Suprapubic skin (tissue), 4 donors: ENCODE results near the gene TAP2. TPM values are rescaled to one million over a fixed set of nuclear protein-coding genes. Genes with fewer than 3 reads are reported as not detected.

Experiments used
- DNase-seq, 2 donors: peaks; one replicate each; pipeline ENCODE4 v3.0.0-alpha.2; 2019; ENCODE audit warnings: low spot score in 2 of 2
- H3K27ac ChIP-seq: fragments of 200-600 bp; sonication (generic); one replicate; pipeline ENCODE4 v1.5.1; 2019
- H3K27me3 ChIP-seq: fragments of 200-600 bp; sonication (generic); one replicate; pipeline ENCODE4 v1.5.1; 2019
- H3K36me3 ChIP-seq: fragments of 200-600 bp; sonication (generic); one replicate; pipeline ENCODE4 v1.5.1; 2019
- H3K4me1 ChIP-seq: fragments of 200-600 bp; sonication (generic); one replicate; pipeline ENCODE4 v1.5.1; 2019
- H3K4me3 ChIP-seq: fragments of 200-600 bp; sonication (generic); one replicate; pipeline ENCODE4 v1.5.1; 2019; ENCODE audit warnings: mild to moderate bottlenecking
- H3K9me3 ChIP-seq: fragments of 200-600 bp; sonication (generic); one replicate; pipeline ENCODE4 v1.5.1; 2019
- CTCF ChIP-seq, 2 donors: fragments of 200-600 bp in 1 of 2; fragments of 450-650 bp in 1 of 2; sonication (generic) in 1 of 2; IDR thresholded peaks; one replicate each; pipeline ENCODE4 v1.5.1; 2016 to 2019; ENCODE audit warnings: antibody characterized with exemption in 2 of 2, mild to moderate bottlenecking in 1 of 2, moderate library complexity in 1 of 2
- EP300 ChIP-seq: sonication (generic); formaldehyde crosslinking; IDR thresholded peaks from one replicate; pipeline ENCODE4 v1.6.1; 2017; ENCODE audit warnings: antibody characterized with exemption
- POLR2A ChIP-seq, 2 donors: fragments of 450-650 bp; IDR thresholded peaks; one replicate each; pipeline ENCODE4 v1.6.1; 2017; ENCODE audit warnings: antibody characterized with exemption in 2 of 2, mild to moderate bottlenecking in 2 of 2, moderate library complexity in 2 of 2
- POLR2AphosphoS5 ChIP-seq, 3 donors: sonication (generic); formaldehyde crosslinking; IDR thresholded peaks; one replicate each; pipeline ENCODE4 v1.6.1; 2017; ENCODE audit warnings: antibody characterized with exemption in 3 of 3
- WGBS: methylation state at CpG from one replicate; pipeline ENCODE4 v1.1.5; 2018; 5-methylcytosine and 5-hydroxymethylcytosine counted together
- total RNA-seq, 4 donors: library from RNA; depleted of rRNA; stranded (reverse); fragments of >200 nt; gene quantifications; one replicate each; pipeline ENCODE4 v1.1.0, GENCODE V29; 2016

Gene TAP2
- total RNA-seq, 4 donors from 2014 or later, result 17.7 to 20.8 (median 20.1) TPM

DNA sequence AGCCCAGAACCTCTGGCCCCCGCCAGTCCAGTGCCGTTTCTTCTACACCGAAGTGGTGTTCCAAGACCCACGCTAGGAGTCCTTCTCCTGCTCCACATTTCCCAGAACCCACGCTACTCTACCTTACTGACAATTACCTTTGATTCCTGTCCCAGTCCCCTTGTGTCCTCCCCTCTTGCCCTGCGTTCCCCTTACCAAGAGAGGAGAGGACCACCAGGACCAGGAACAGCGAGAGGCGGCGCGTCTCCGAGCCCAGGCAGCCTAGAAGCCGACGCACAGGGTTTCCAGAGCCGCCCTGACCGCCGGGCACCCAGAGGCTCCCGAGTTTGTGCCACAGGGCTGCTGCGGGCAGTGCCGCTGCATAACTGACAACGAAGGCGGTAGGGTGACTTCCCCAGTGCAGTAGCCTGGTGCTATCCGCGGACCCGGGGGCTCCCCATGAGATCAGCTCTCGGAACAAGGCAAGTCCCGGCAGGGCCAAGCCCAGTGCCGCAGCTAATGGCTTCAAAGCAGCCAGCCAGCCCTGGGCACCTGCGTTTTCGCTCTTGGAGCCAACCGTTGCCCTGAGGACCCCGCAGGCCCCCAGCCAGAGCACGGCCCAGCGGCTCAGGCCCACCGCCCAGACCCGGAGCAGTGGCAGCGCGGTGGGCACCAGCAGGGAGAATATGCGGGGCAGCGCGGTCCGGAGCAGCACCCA, 14.5 kb upstream of the TAP2 start:
- H3K27me3 ChIP-seq, result no peaks in the 10 kb centered on the region
- no peak for TF ChIP-seq CTCF (IDR thresholded peaks at IDR 0.05)
- no peak for TF ChIP-seq EP300
- no peak for TF ChIP-seq POLR2AphosphoS5 (IDR thresholded peaks at IDR 0.05)
- no peak for TF ChIP-seq POLR2A (IDR thresholded peaks at IDR 0.05)
- DNase-seq, result peak in 1 of 2 donors; percentile 81
- H3K36me3 ChIP-seq, result peaks cover 29% of the 10 kb centered on the region
- H3K27ac ChIP-seq, result peak overlapping the region; percentile 99
- H3K9me3 ChIP-seq, result no peaks in the 10 kb centered on the region
- 0% methylated on average over 17 of the region's 41 CpGs for WGBS
- H3K4me1 ChIP-seq, result peaks cover 38% of the 10 kb centered on the region
- H3K4me3 ChIP-seq, result peak overlapping the region; percentile 90

GRCh38 chr6:32852018-32852843, 13.7 kb upstream of the TAP2 start:
- peak overlapping the region; percentile 90 for H3K4me3 ChIP-seq
- WGBS, result 44% methylated on average over 17 of the region's 23 CpGs
- peaks cover 38% of the 10 kb centered on the region for H3K4me1 ChIP-seq
- TF ChIP-seq POLR2AphosphoS5 (IDR thresholded peaks at IDR 0.05), result no peak
- no peak for TF ChIP-seq EP300
- no peak for TF ChIP-seq POLR2A (IDR thresholded peaks at IDR 0.05)
- no peak for TF ChIP-seq CTCF (IDR thresholded peaks at IDR 0.05)
- peaks cover 30% of the 10 kb centered on the region for H3K36me3 ChIP-seq
- H3K27ac ChIP-seq, result peak overlapping the region; percentile 99
- H3K9me3 ChIP-seq, result no peaks in the 10 kb centered on the region
- DNase-seq, result no peak
- no peaks in the 10 kb centered on the region for H3K27me3 ChIP-seq

- Histone ChIP-seq H3K9me3 (no peaks in the 10 kb centered on the region), H3K4me1 (peaks cover 36% of the 10 kb centered on the region), H3K27ac (no peak overlapping the region), H3K4me3 (no peak overlapping the region), H3K27me3 (no peaks in the 10 kb centered on the region), H3K36me3 (peaks cover 41% of the 10 kb centered on the region)
- DNase-seq, result no peak
- no peak for TF ChIP-seq EP300
- TF ChIP-seq POLR2A (IDR thresholded peaks at IDR 0.05), result no peak
- no peak for TF ChIP-seq CTCF (IDR thresholded peaks at IDR 0.05)
- TF ChIP-seq POLR2AphosphoS5 (IDR thresholded peaks at IDR 0.05), result no peak
- WGBS, result 90% methylated on average over 4 of the region's 4 CpGs
These were observed 12.5 kb upstream of the TAP2 start for GRCh38 chr6:32851025-32851424.

GRCh38 chr6:32849126-32849525, 10.6 kb upstream of the TAP2 start:
- no peaks in the 10 kb centered on the region for H3K9me3 ChIP-seq
- H3K27me3 ChIP-seq, result no peaks in the 10 kb centered on the region
- WGBS, result 78% methylated on average over 6 of the region's 6 CpGs
- H3K4me3 ChIP-seq, result no peak overlapping the region
- peaks cover 33% of the 10 kb centered on the region for H3K4me1 ChIP-seq
- H3K27ac ChIP-seq, result no peak overlapping the region
- peaks cover 49% of the 10 kb centered on the region for H3K36me3 ChIP-seq
- no peak for DNase-seq
- TF ChIP-seq POLR2AphosphoS5 (IDR thresholded peaks at IDR 0.05), result no peak
- TF ChIP-seq POLR2A (IDR thresholded peaks at IDR 0.05), result no peak
- no peak for TF ChIP-seq CTCF (IDR thresholded peaks at IDR 0.05)
- no peak for TF ChIP-seq EP300

DNA sequence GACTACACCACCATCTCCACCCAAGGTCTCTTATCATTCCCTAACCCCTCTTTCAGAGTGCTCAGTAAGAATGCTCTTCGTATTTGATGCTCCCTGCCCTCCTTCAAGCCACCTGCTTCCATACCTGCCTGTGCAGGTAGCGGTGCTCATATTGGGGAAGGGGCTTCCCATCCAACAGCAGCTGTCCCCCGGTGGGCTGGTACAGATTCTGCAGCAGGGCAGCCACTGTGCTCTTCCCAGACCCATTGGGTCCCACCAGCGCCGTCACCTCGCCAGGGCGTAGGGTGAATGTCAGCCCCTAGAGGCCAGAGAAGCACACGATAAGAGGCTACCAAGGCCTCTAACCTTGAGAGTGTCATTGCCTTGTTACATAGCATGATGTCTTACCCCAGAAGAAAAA, 9.3 kb upstream of the TAP2 start:
- no peak for DNase-seq
- H3K27ac ChIP-seq, result no peak overlapping the region
- WGBS, result 91% methylated on average over 8 of the region's 8 CpGs
- peaks cover 42% of the 10 kb centered on the region for H3K4me1 ChIP-seq
- no peaks in the 10 kb centered on the region for H3K9me3 ChIP-seq
- no peak overlapping the region for H3K4me3 ChIP-seq
- no peaks in the 10 kb centered on the region for H3K27me3 ChIP-seq
- no peak for TF ChIP-seq POLR2AphosphoS5 (IDR thresholded peaks at IDR 0.05)
- no peak for TF ChIP-seq CTCF (IDR thresholded peaks at IDR 0.05)
- TF ChIP-seq EP300, result no peak
- TF ChIP-seq POLR2A (IDR thresholded peaks at IDR 0.05), result no peak
- peaks cover 49% of the 10 kb centered on the region for H3K36me3 ChIP-seq
